Activated CD4-positive, alpha-beta T cell treated with anti-CD3 and anti-CD28 coated beads, Interleukin-2, amount 50 U/mL, for 24 hours (primary cell): Measurements from ENCODE around the gene SSBP2.

ENCODE experiments used
- DNase-seq, 2 donors: peaks; one replicate each; pipeline ENCODE4 v3.0.0-alpha.2; 2020; ENCODE audit warnings: low read depth in 1 of 2, low spot score in 1 of 2

The SSBP2 gene

GRCh38 chr5:81400375-81400774, 350.5 kb downstream of the SSBP2 start:
- no peak for DNase-seq

- no peak for DNase-seq
Measured at GRCh38 chr5:81398741-81399140, 352.2 kb downstream of the SSBP2 start.

GRCh38 chr5:81397176-81397575, 353.7 kb downstream of the SSBP2 start:
- DNase-seq = no peak

DNA sequence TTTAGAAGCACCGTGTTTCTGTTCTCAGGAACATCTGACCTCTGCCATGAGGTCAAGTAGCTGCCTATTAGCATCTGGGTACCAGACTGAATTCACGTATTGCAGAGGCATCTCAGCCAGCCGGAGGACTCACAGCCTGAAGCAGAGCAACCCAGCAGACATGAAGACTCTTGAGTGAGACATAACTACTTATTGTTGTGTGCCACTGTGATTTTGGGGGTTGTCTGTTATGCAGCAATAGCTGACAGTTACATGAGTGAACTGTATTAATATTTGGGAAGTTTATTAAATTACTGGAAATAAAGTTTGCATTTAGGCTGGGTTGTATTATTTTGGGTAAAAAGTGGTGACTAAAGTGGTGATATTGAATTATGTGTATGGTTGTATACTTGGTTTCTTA, 355.6 kb downstream of the SSBP2 start:
- no peak for DNase-seq

DNA sequence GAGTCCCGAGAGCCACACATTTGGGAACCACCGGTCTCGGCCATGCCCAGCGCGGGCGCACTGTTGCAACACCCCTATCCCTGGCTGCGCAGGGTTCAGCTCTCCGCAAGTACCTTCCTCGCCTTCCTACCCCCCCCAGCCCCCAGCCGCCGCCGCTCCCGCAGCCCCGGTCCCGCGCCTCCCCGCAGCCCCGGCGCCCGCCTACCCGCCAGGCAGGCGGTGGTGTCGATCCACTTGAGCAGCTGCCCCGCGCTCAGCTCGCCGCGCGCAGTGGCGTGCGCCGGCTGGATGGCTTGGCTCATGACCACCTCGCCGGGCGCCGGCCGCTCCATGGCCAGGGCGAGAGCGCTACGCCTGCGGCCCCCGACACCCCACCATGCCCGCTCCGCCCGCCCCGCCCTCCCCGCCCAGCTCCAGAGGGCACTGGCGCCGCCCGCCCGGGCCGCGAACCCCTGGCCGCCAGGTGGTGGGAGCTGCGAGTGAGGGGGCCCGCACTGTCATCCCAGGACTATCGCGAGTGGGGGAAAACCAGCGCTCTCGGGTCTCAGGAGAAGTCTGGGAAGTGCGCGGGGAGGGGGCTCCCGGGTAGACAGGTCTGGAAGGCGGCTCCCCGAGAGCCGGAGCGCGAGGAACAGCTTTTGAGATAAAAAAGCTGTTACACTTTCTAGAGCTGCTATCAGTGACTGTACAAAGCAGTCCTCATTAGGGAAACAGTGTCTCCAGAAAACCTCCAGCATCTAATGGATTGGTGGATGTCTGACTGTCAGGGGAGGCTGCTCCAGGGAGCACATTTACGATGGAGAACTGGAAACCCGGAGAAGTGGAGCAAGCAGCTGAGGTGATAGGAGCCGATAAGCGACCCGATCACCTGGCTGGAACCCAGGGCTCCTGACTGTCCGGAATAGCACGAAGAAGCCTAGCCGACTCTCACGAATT, 356.8 kb downstream of the SSBP2 start, which contains the start of gene ACOT12:
TSS of gene ACOT12 (minus strand) at position 352 of the 936 bp plus-strand sequence. CDS start at position 332, 20 bp downstream.
- DNase-seq = no peak

DNA sequence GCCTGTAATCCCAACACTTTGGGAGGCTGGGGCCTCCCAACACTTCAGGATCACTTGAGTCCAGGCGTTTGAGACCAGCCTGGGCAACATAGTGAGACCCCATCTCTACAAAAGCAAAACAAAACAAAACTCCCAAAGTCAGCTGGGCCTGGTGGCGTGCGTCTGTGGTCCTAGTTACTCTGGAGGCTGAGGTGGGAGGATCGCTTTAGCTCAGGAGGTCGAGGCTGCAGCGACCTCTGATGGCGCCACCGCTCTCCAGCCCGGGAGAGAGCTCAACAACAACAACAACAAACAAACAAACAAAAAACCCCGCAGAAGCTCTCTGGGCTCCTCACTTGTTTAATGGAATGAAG, 357.5 kb downstream of the SSBP2 start:
- DNase-seq = no peak

DNA sequence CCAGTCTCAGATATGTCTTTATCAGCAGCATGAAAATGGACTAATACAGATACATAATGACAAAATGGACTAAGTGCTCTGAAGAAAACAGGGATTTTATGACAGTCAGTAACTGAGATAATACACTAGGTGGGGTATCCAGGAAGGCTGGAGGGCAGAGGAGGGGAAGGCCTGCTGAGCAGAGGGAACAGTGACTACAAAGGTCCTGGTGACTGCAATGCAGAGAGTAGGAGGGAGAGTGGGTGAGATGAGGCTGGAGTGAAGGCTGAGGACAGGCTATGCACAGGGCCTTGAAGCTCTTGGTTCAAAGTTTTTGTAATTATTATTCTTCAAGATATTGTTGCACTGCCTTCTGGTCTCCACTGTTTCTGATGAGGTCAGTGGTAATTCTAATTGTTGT, 361.9 kb downstream of the SSBP2 start:
- no peak for DNase-seq

- no peak for DNase-seq
Measured at GRCh38 chr5:81388169-81388568, 362.7 kb downstream of the SSBP2 start.

DNA sequence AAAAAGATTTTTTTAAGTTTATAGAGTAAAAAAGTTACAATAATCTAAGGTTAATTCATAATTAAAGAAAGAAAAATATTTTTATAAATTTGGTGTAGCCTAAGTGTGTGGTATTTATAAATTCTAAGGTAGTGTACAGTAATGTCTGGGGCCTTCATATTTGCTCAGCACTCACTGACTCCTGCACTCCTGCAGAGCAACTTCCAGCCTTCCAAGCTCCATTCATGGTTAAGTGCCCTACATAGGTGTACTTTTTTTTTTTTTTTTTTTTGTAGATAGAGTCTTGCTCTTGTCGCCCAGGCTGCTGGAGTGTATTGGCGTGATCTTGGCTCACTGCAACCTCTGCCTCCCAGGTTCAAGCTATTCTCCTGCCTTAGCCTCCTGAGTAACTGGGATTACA, 367.0 kb downstream of the SSBP2 start:
- DNase-seq = no peak

- DNase-seq = no peak
Measured at GRCh38 chr5:81371354-81371876, 379.5 kb downstream of the SSBP2 start.

GRCh38 chr5:81370912-81371311, 380.0 kb downstream of the SSBP2 start:
- no peak for DNase-seq

DNA sequence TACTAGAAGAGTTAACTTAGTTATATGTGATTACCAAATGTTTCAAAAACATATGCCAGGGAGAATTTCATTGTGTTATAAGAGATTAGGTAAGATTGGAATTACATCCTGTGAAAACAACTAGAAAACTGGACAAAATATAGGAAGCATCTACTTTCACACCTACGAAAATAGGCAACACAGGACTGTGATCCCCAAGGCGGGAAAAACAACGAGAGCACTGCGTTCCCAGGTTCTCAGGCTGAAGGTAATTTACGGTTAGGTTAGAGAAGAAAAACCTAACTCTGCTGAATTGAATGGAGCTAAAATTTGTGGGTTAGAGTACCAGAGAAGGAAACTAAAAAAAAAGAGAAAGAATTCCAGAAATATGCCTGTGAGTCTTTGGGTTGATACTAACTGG, 385.4 kb downstream of the SSBP2 start:
- DNase-seq = no peak

DNA sequence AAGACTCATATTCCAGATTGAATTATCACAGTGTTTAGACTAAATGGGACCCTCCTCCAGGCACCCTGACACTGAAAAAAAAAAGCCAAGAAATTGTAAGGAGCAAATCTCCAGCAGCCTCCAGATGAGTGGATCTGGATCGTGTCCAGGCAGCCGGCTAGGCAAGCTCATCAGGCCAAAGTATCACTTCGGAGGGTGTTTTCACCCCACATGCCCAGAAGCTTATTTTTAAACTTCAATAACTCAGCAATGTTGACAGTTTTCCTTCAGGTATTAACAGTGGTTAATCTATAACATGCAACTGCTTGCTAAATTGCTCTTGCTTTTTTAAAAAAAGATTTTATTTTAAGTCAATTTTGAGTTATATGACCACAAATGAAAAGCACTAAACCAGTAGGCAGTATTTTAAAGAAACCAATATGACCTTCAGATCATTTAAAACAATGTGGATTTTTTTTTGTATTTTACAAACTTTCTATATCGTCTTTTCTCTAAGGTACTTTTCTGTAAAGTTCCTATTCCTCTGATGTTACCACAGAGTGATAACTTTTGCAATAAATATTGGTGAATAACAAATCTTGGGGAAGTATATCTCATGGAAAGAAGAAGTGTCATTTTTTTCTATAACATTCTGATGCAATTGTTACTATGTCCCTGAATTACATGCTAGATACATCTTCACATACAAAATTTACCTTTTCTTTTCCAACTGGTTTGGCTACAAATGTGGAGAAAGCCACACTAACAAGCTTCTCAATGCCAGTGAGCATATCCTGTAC, 387.6 kb downstream of the SSBP2 start:
- DNase-seq = no peak
